Small intestine (tissue), 7 donors: Measurements from ENCODE around the gene XYLT1. TPM values are rescaled to one million over a fixed set of nuclear protein-coding genes. Genes with fewer than 3 reads are reported as not detected.
A peak's percentile ranks its signal among the peaks of the same experiment; 100 is the strongest.

Experiments
- DNase-seq, 2 donors: peaks; one replicate each; pipeline versions ENCODE4 v3.0.0 to v3.0.0-alpha.2; 2013
- FAIRE-seq: peaks from 2 replicates; lab custom pipeline; 2012; peaks lifted over from hg19 to GRCh38; lab: Jason Lieb, UNC
- H3K27ac ChIP-seq, 3 donors: one replicate each; pipeline ENCODE4 v1.5.1; 2013; ENCODE audit warnings: low read length in 2 of 3, mild to moderate bottlenecking in 2 of 3, control low read depth in 1 of 3, inconsistent platforms in 1 of 3, low read depth in 1 of 3, moderate library complexity in 1 of 3
- H3K27me3 ChIP-seq, 3 donors: one replicate each; pipeline ENCODE4 v1.6.1; 2013; ENCODE audit warnings: low read length in 3 of 3, inconsistent platforms in 1 of 3; ENCODE audit not compliant: control insufficient read depth in 3 of 3, insufficient read depth in 3 of 3
- H3K36me3 ChIP-seq, 3 donors: one replicate each; pipeline ENCODE4 v1.6.1; 2013; ENCODE audit warnings: low read length in 3 of 3, inconsistent platforms in 1 of 3, low read depth in 1 of 3, mild to moderate bottlenecking in 1 of 3, moderate library complexity in 1 of 3; ENCODE audit not compliant: control insufficient read depth in 3 of 3, insufficient read depth in 2 of 3
- H3K4me1 ChIP-seq, 3 donors: one replicate each; pipeline ENCODE4 v1.6.1; 2013; ENCODE audit warnings: low read length in 2 of 3, inconsistent platforms in 1 of 3, low read depth in 1 of 3, mild to moderate bottlenecking in 1 of 3, moderate library complexity in 1 of 3; ENCODE audit not compliant: control insufficient read depth in 3 of 3, insufficient read depth in 2 of 3
- H3K4me3 ChIP-seq, 3 donors: one replicate each; pipeline ENCODE4 v1.5.1; 2013; ENCODE audit warnings: low read length in 3 of 3, control low read depth in 1 of 3, inconsistent platforms in 1 of 3, low read depth in 1 of 3, mild to moderate bottlenecking in 1 of 3, moderate library complexity in 1 of 3
- H3K9me3 ChIP-seq, 2 donors: one replicate each; pipeline ENCODE4 v1.6.1; 2013; ENCODE audit warnings: low read depth in 1 of 2, low read length in 1 of 2; ENCODE audit not compliant: control insufficient read depth in 2 of 2, insufficient read depth in 1 of 2
- WGBS, 3 donors: extraction: QIAGEN DNeasy Blood & Tissue Kit; methylation state at CpG; one replicate each; pipeline ENCODE4 v1.1.7; 2013; 5-methylcytosine and 5-hydroxymethylcytosine counted together
- polyA plus RNA-seq, 4 donors: library from polyadenylated mRNA; stranded (reverse) in 3 of 4; unstranded in 1 of 4; fragments of 200-250 nt in 3 of 4; fragments of 120-200 nt in 1 of 4; gene quantifications; one replicate each; pipeline versions ENCODE4 v1.2.1 to v1.2.3, GENCODE V29; 2013
- donor health status: healthy with polysubstance abuse.
- donor health status: control.
- donor health status: control.
- donor health status: Bipolar disorder and iron deficiency.
- donor health status: healthy.

Gene XYLT1
- polyA plus RNA-seq, 4 donors: 1.9 to 11.2 (median 4.1) TPM

DNA sequence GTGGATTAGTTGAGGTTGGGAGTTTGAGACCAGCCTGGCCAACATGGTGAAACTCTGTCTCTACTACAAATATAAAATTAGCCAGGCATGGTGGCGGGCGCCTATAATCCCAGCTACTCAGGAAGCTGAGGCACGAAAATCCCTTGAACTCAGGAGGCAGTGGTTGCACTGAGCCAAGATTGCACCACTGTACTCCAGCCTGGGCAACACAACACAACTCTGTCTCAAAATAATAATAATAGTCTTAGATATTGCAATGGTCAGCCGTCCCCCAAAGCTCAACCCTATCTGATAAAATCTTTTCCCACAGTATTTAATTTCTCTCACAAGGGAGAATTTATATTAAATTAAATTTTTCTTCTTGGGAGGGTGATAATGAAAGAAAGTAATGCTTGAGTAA, 169.6 kb downstream of the XYLT1 start:
- Histone ChIP-seq H3K4me1 (peaks cover 8 to 18% (median 16%) of the 10 kb centered on the region in 3 donors), H3K4me3 (no peak overlapping the region), H3K36me3 (peaks cover 0 to 6% (median 0%) of the 10 kb centered on the region in 3 donors), H3K27me3 (no peaks in the 10 kb centered on the region), H3K27ac (peak overlapping the region in 1 of 3 donors; percentile 69), H3K9me3 (no peaks in the 10 kb centered on the region)
- DNase-seq (no peak), FAIRE-seq (no peak)
- WGBS, 3 donors: 66 to 82% (median 68%) methylated on average over 4 of the region's 4 CpGs

- WGBS, 3 donors: 71 to 77% (median 74%) methylated on average over 7 of the region's 7 CpGs
- no peak for FAIRE-seq
- H3K27ac ChIP-seq: no peak overlapping the region
- H3K27me3 ChIP-seq: no peaks in the 10 kb centered on the region
- no peak overlapping the region for H3K4me3 ChIP-seq
- H3K9me3 ChIP-seq: no peaks in the 10 kb centered on the region
- H3K36me3 ChIP-seq: peaks cover 0 to 6% (median 0%) of the 10 kb centered on the region in 3 donors
- no peak for DNase-seq
- H3K4me1 ChIP-seq: peaks cover 7 to 15% (median 12%) of the 10 kb centered on the region in 3 donors
Measured at GRCh38 chr16:17299790-17300189, 171.0 kb downstream of the XYLT1 start.

DNA sequence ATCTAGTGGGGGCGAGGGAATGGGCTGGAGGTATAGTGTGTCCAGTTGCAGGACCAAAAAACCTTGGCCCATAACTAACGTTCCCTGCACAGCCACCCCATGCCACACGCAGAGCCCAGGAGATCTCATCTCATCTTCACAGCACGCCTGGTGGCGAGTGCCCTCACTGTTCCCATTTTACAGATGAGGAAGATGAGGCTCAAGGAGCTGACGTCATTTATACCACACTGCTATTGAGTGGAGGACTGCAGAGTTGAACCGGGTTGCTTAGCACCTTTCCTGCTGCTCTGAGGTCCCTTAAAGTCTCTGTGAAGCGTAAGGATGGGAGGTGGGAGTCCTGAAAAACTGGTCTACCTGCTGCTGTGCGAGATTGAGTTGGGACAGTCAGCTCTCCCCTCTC, 172.5 kb downstream of the XYLT1 start:
- Histone ChIP-seq H3K36me3 (peaks cover 0 to 6% (median 0%) of the 10 kb centered on the region in 3 donors), H3K27ac (no peak overlapping the region), H3K4me1 (peaks cover 0 to 6% (median 6%) of the 10 kb centered on the region in 3 donors), H3K4me3 (no peak overlapping the region), H3K9me3 (no peaks in the 10 kb centered on the region), H3K27me3 (no peaks in the 10 kb centered on the region)
- DNase-seq: no peak
- no peak for FAIRE-seq
- WGBS, 3 donors: 94 to 96% (median 95%) methylated on average over 9 of the region's 9 CpGs

GRCh38 chr16:17296431-17296830, 174.3 kb downstream of the XYLT1 start:
- 48 to 69% (median 62%) methylated on average over 7 of the region's 7 CpGs for WGBS, 3 donors
- Histone ChIP-seq H3K4me3 (no peak overlapping the region), H3K36me3 (peaks cover 0 to 6% (median 0%) of the 10 kb centered on the region in 3 donors), H3K27ac (no peak overlapping the region), H3K9me3 (no peaks in the 10 kb centered on the region), H3K4me1 (no peaks in the 10 kb centered on the region), H3K27me3 (no peaks in the 10 kb centered on the region)
- FAIRE-seq: no peak
- DNase-seq: no peak

GRCh38 chr16:17295948-17296347, 174.8 kb downstream of the XYLT1 start:
- Histone ChIP-seq H3K36me3 (peaks cover 0 to 10% (median 0%) of the 10 kb centered on the region in 3 donors), H3K9me3 (no peaks in the 10 kb centered on the region), H3K27me3 (no peaks in the 10 kb centered on the region), H3K4me3 (no peak overlapping the region), H3K4me1 (no peaks in the 10 kb centered on the region), H3K27ac (no peak overlapping the region)
- 81 to 89% (median 84%) methylated on average over 5 of the region's 5 CpGs for WGBS, 3 donors
- FAIRE-seq: no peak
- no peak for DNase-seq

DNA sequence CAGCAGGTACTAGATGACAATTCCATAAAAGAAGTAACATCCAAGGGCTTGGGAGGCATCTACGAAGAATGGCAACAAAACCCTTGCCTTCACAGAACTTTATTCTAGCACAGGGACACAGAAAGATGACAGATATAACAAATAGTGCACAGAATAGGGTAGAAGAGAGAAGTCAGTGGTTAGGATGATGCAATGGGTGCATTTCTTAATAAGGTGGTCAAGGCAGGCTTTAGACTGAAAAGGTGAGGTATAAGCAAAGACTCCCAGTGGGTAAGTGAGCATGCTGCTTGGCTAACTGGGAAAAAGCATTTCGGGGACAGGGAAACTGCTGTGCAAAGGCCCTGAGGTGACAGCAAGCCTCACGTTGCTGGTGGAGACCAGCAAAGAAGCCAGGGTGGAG, 175.9 kb downstream of the XYLT1 start:
- Histone ChIP-seq H3K4me1 (peaks cover 0 to 2% (median 0%) of the 10 kb centered on the region in 3 donors), H3K27me3 (no peaks in the 10 kb centered on the region), H3K27ac (no peak overlapping the region), H3K9me3 (no peaks in the 10 kb centered on the region), H3K36me3 (peaks cover 0 to 10% (median 0%) of the 10 kb centered on the region in 3 donors), H3K4me3 (no peak overlapping the region)
- WGBS, 3 donors: 88 to 92% (median 90%) methylated on average over 3 of the region's 3 CpGs
- DNase-seq (no peak), FAIRE-seq (no peak)

- Histone ChIP-seq H3K4me1 (peaks cover 0 to 2% (median 0%) of the 10 kb centered on the region in 3 donors), H3K9me3 (no peaks in the 10 kb centered on the region), H3K27me3 (no peaks in the 10 kb centered on the region), H3K4me3 (no peak overlapping the region), H3K36me3 (peaks cover 0 to 10% (median 0%) of the 10 kb centered on the region in 3 donors), H3K27ac (no peak overlapping the region)
- no peak for DNase-seq
- no peak for FAIRE-seq
- WGBS, 3 donors: 90 to 91% (median 91%) methylated on average over 9 of the region's 9 CpGs
Measured at GRCh38 chr16:17293813-17294558, 176.8 kb downstream of the XYLT1 start.

GRCh38 chr16:17291289-17291688, 179.5 kb downstream of the XYLT1 start:
- Histone ChIP-seq H3K4me1 (peaks cover 0 to 2% (median 0%) of the 10 kb centered on the region in 3 donors), H3K9me3 (no peaks in the 10 kb centered on the region), H3K27ac (no peak overlapping the region), H3K4me3 (no peak overlapping the region), H3K27me3 (no peaks in the 10 kb centered on the region), H3K36me3 (peaks cover 0 to 4% (median 0%) of the 10 kb centered on the region in 3 donors)
- no peak for DNase-seq
- FAIRE-seq: no peak
- WGBS, 3 donors: 80 to 91% (median 86%) methylated on average over 2 of the region's 2 CpGs
